Keratinocyte (primary cell): ENCODE measurements around the gene DLX1.

Source experiments
- EZH2 ChIP-seq: IDR thresholded peaks from one replicate; pipeline ENCODE4 v1.6.1; 2012; ENCODE audit warnings: inconsistent platforms, mild to moderate bottlenecking, low read length, moderate library complexity
- TF ChIP-seq, protein P1 (sequence below), 3 experiments: IDR thresholded peaks in 1 of 3; conservative IDR thresholded peaks in 1 of 3; optimal IDR thresholded peaks in 1 of 3; 2 replicates in 2 of 3; 3 replicates in 1 of 3; pipeline versions ENCODE3 to v1.5.1; 2011; ENCODE audit warnings: low read length in 3 of 3, mild to moderate bottlenecking in 3 of 3, moderate library complexity in 2 of 3, control low read depth in 1 of 3, inconsistent platforms in 1 of 3; ENCODE audit not compliant: insufficient read depth in 2 of 3; ENCODE audit errors: extremely low read depth in 1 of 3

DNA sequence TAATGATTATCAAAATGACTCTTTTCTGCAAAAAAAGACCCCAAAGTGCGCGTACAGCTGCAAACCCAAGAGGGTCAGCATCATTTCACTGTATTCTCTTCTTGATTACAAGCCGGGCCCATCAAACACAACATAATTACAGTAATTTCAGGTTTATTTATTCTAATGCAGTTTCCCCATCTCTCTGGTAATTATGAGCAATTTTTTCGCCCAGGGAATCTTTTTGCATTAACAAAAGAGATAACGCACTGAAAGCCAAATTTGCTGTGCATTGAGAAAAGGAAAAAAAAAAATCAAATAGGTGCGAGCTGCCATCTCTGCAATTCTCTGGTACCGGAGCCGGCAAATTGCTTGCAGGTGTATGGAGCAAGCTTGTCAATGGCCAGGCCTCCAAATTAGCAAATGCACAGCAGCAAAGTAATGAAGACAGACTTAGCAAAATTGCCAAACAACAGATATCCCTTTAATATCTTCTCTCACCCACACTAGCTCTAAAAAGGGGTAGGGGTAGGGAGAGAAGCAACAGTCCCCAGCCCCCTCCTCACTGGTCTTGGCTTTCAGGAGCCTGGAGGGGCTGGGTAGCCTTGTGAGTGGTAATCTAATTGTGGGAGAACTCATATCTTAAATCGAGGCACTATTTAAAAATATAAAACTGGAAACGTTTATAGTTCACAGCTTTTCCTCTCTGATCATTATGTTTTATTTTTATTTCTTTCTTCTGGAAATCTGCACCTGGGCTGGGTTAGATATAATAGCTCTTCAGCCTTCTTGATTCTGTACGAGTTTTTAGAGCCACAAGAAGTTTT lies 6.7 kb downstream of the DLX1 start:
- TF ChIP-seq, protein P1, sequence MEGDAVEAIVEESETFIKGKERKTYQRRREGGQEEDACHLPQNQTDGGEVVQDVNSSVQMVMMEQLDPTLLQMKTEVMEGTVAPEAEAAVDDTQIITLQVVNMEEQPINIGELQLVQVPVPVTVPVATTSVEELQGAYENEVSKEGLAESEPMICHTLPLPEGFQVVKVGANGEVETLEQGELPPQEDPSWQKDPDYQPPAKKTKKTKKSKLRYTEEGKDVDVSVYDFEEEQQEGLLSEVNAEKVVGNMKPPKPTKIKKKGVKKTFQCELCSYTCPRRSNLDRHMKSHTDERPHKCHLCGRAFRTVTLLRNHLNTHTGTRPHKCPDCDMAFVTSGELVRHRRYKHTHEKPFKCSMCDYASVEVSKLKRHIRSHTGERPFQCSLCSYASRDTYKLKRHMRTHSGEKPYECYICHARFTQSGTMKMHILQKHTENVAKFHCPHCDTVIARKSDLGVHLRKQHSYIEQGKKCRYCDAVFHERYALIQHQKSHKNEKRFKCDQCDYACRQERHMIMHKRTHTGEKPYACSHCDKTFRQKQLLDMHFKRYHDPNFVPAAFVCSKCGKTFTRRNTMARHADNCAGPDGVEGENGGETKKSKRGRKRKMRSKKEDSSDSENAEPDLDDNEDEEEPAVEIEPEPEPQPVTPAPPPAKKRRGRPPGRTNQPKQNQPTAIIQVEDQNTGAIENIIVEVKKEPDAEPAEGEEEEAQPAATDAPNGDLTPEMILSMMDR (optimal IDR thresholded peaks at IDR 0.05 in 1 of 3, IDR thresholded peaks at IDR 0.05 in 1 of 3, conservative IDR thresholded peaks at IDR 0.05 in 1 of 3; ENCODE audit: extremely low read depth in 1 of 3, insufficient read depth in 2 of 3, low read length in 3 of 3) = no peak
- no peak for TF ChIP-seq EZH2
